Ovary (tissue), 9 donors: ENCODE data around the gene INSR. TPM values are rescaled to one million over a fixed set of nuclear protein-coding genes. Genes with fewer than 3 reads are reported as not detected.

Experiments
- DNase-seq, 5 donors: peaks; one replicate each; pipeline ENCODE4 v3.0.0-alpha.2; 2019 to 2020
- H3K27ac ChIP-seq, 2 donors: fragments of 200-600 bp; one replicate each; pipeline versions ENCODE4 v1.5.1 to v1.8.0; 2019 to 2022
- H3K27me3 ChIP-seq: fragments of 200-600 bp; one replicate; pipeline ENCODE4 v1.8.0; 2022
- H3K36me3 ChIP-seq: fragments of 200-600 bp; sonication (generic); one replicate; pipeline ENCODE4 v1.5.1; 2019
- H3K4me1 ChIP-seq: one replicate; pipeline ENCODE4 v1.8.1; 2013; ENCODE audit warnings: mild to moderate bottlenecking, moderate library complexity; ENCODE audit not compliant: insufficient read depth
- H3K4me3 ChIP-seq: fragments of 200-600 bp; sonication (generic); one replicate; pipeline ENCODE4 v1.5.1; 2017
- H3K9me3 ChIP-seq, 2 donors: fragments of 200-600 bp in 1 of 2; sonication (generic) in 1 of 2; one replicate each; pipeline versions ENCODE4 v1.5.1 to v1.8.1; 2013 to 2019; ENCODE audit warnings: mild to moderate bottlenecking in 1 of 2, moderate library complexity in 1 of 2
- CTCF ChIP-seq, 3 donors: fragments of 450-650 bp in 2 of 3; fragments of 200-600 bp in 1 of 3; IDR thresholded peaks; one replicate each; pipeline versions ENCODE4 v1.5.1 to v1.8.0; 2016 to 2022; ENCODE audit warnings: antibody characterized with exemption in 3 of 3, mild to moderate bottlenecking in 1 of 3
- EP300 ChIP-seq: sonication (generic); formaldehyde crosslinking; IDR thresholded peaks from one replicate; pipeline ENCODE4 v1.6.1; 2017; ENCODE audit warnings: antibody characterized with exemption
- POLR2A ChIP-seq: fragments of 450-650 bp; IDR thresholded peaks from one replicate; pipeline ENCODE4 v1.6.1; 2017; ENCODE audit warnings: antibody characterized with exemption, mild to moderate bottlenecking, moderate library complexity
- WGBS, 3 donors: extraction: QIAGEN DNeasy Blood & Tissue Kit in 1 of 3; methylation state at CpG; one replicate each; pipeline versions ENCODE4 v1.1.5 to v1.1.7; 2013 to 2017; 5-methylcytosine and 5-hydroxymethylcytosine counted together
- intact Hi-C, 4 donors: fragments of 100-400 bp; cut with DNase I; formaldehyde crosslinking; loops; one replicate each; pipeline versions ENCODE4 v1.11.0 to v1.15.1; 2022 to 2023
- polyA plus RNA-seq, 2 donors: library from polyadenylated mRNA; stranded (reverse); fragments of 200-250 nt in 1 of 2; fragments of 350-450 nt in 1 of 2; fragmentation: Illumina TruSeq in 1 of 2; extraction: RNeasy Lipid Tissue Mini Kit (QIAGEN cat#74804) in 1 of 2; gene quantifications; one replicate each; pipeline ENCODE4 v1.2.3, GENCODE V29; 2013 to 2014
- total RNA-seq, 7 donors: library from RNA; depleted of rRNA in 2 of 7; stranded (reverse); fragments of >200 nt in 2 of 7; fragmentation: NEBNext Ultra II Directional in 3 of 7; extraction: Animal tissue kit (Norgen Biotek cat#: 25700) in 3 of 7; gene quantifications; one replicate each; pipeline versions ENCODE4 v1.1.0 to v1.2.4, GENCODE V29; 2016 to 2023
- donor health status: DM: no; HTN: no; CAD: no; lungs with moderate emphysema.
- donor health status: DM: no; HTN: no; CAD: no.
- donor health status: Bipolar disorder and iron deficiency.
- donor health status: DM: yes; HTN: yes; CAD: no.
- donor health status: DM: no; HTN: no; CAD: no.
- donor health status: DM: yes; HTN: yes; CAD: no.

Gene INSR
- total and polyA plus RNA-seq, 9 donors, result 30.2 to 203 (median 93.3) TPM

GRCh38 chr19:7161292-7161691 is 132.9 kb downstream of the INSR start:
- H3K36me3 ChIP-seq, result no peaks in the 10 kb centered on the region
- H3K4me1 ChIP-seq, result no peaks in the 10 kb centered on the region
- intact Hi-C loops, result no loop called here
- WGBS, 3 donors, result 88 to 99% (median 98%) methylated on average over 4 of the region's 4 CpGs
- H3K27me3 ChIP-seq, result no peaks in the 10 kb centered on the region
- H3K4me3 ChIP-seq, result no peak overlapping the region
- TF ChIP-seq POLR2A, result no peak
- no peak for TF ChIP-seq CTCF (IDR thresholded peaks at IDR 0.05)
- TF ChIP-seq EP300, result no peak
- DNase-seq, result peak in 1 of 5 donors; percentile 11
- no peaks in the 10 kb centered on the region for H3K9me3 ChIP-seq
- H3K27ac ChIP-seq, result no peak overlapping the region

GRCh38 chr19:7159105-7159933 is 134.9 kb downstream of the INSR start:
- Histone ChIP-seq H3K27ac (no peak overlapping the region), H3K4me1 (no peaks in the 10 kb centered on the region), H3K9me3 (no peaks in the 10 kb centered on the region), H3K4me3 (no peak overlapping the region), H3K36me3 (no peaks in the 10 kb centered on the region), H3K27me3 (no peaks in the 10 kb centered on the region)
- DNase-seq, result peak in 1 of 5 donors; percentile 32
- intact Hi-C loops, result no loop called here
- WGBS, 3 donors, result 59 to 80% (median 72%) methylated on average over 18 of the region's 18 CpGs
- TF ChIP-seq CTCF (IDR thresholded peaks at IDR 0.05) (no peak), POLR2A (no peak), EP300 (no peak)

- H3K36me3 ChIP-seq, result no peaks in the 10 kb centered on the region
- H3K27ac ChIP-seq, result no peak overlapping the region
- TF ChIP-seq POLR2A, result no peak
- TF ChIP-seq CTCF (IDR thresholded peaks at IDR 0.05), result no peak
- no peak for TF ChIP-seq EP300
- WGBS, 3 donors, result 71 to 80% (median 76%) methylated on average over 5 of the region's 5 CpGs
- intact Hi-C loops, result no loop called here
- H3K4me3 ChIP-seq, result no peak overlapping the region
- no peak for DNase-seq
- no peaks in the 10 kb centered on the region for H3K27me3 ChIP-seq
- no peaks in the 10 kb centered on the region for H3K4me1 ChIP-seq
- H3K9me3 ChIP-seq, result no peaks in the 10 kb centered on the region
These were observed 141.2 kb downstream of the INSR start for GRCh38 chr19:7153022-7153421.

- no peak overlapping the region for H3K27ac ChIP-seq
- H3K27me3 ChIP-seq, result no peaks in the 10 kb centered on the region
- H3K36me3 ChIP-seq, result no peaks in the 10 kb centered on the region
- H3K4me3 ChIP-seq, result no peak overlapping the region
- TF ChIP-seq EP300 (no peak), CTCF (IDR thresholded peaks at IDR 0.05) (no peak), POLR2A (no peak)
- H3K4me1 ChIP-seq, result no peaks in the 10 kb centered on the region
- no peak for DNase-seq
- no peaks in the 10 kb centered on the region for H3K9me3 ChIP-seq
- intact Hi-C loops, result no loop called here
- 66 to 74% (median 69%) methylated on average over 13 of the region's 13 CpGs for WGBS, 3 donors
These were observed 141.6 kb downstream of the INSR start for GRCh38 chr19:7152568-7152967.
